NCI-H69 (cell line): ENCODE results near the gene ZNF668.
A peak's percentile ranks its signal among the peaks of the same experiment; 100 is the strongest.
"Not testable (repeated sequence)": the region's sequence is repeated elsewhere in the genome, so short reads cannot be mapped to it uniquely, and the experiment has no call there.

Experiments used
- DNase-seq: peaks from one replicate; lab custom pipeline; 2025; lab: John Stamatoyannopoulos, UW

Gene ZNF668

DNA sequence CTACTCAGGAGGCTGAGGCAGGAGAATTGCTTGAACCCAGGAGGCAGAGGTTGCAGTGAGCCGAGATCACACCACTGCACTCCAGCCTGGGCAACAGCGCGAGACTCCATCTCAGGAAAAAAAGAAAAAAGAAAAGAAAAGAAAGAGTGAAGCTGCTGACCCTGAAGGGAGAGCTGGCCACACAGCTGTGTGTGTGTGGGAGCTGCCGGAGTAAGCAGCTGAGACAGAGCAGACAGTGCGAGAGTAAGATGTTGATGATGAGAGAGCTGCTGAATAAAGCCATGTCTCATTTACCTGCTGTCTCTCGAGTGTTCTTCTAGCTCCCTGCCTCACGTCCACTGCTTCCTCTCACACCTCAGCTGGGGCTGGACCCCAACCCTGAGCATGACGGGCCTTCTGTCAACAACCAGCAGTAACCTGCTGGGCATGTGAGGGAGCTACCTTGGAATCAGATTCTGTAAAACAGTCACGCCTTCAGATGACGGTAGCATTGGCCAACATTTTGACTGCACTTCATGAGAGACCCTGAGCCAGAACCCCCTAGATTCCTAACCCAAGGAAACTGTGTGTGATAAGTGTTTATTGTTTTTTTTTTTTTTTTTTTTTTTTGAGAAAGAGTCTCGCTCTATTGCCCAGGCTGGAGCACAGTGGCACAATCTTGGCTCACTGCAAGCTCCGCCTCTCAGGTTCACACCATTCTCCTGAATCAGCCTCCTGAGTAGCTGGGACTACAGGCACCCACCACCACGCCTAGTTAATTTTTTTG, 27.0 kb upstream of the ZNF668 start:
- not testable (repeated sequence) for DNase-seq

DNA sequence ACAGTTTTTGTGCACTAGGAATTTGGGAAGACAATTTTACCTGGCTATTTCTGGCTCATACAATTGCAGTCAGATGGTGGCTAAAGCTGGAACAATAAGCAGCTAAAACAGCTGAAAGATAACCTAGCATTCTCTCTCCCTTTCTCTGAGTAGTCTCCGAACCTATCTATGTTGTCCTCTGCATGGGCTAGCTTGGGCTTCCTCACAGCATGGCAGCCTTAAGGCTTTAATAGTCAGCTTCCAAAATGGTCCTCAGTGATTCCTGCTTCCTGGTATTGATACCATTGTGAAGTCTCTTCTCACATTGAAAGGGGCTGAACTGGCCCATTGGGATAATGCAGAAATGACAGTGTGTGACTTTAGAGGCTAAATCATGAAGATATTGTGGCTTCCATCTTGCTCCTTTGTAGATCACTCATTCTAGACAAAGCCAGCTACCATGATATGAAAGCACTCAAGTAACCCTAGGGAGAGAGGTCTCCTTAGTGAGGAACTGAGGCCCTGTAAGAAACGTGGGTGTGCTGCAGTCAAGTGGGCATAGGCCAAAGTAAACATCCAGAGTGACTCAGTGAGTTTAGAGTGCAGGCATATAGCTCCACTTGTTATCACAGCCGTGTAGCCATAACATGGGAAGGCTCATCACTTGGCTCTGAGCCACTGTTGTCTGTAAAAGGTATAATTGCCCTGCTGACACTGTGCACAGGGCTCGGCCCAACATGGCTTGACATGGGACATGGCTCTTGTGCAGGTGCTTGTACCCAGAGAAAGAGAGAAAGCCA, 26.0 kb upstream of the ZNF668 start:
- no peak for DNase-seq

DNA sequence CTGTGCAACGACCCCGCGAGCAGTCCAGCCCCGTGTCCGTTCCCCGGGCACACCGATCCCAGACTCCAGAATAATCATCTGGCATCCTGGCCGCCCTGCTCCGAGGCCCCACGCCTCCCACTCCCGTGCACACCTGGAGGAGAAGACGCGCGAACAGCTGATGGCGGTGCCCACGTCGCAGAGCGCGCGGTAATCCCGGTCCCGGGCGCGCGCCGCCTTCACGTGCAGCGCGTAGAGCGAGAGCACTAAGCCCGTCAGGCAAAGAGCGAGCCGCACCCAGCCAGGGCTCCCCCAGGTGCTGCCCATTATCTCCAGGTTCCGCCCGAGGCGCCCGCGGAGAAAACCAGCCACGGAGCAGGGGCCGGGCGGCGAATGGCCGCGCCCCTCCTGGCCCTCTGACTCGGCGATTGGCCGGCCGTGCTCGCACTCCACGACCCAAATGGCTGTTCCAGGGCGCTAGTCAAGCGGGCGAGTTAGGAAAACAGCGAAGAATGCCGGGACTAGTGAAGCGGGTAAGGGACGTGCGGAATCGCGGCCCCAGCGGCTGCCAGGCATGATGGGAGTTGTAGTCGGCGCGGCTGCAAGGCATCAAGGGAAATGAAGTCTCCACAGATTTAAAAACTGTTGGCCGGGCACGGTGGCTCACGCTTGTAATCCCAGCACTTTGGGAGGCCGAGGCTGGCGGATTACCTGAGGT, 20.5 kb upstream of the ZNF668 start, which contains the start of gene VKORC1:
Gene VKORC1, minus strand, starts transcription at position 374 of the 697 bp plus-strand sequence. Its CDS starts 68 bp downstream, at position 306.
- DNase-seq = peak; percentile 99

DNA sequence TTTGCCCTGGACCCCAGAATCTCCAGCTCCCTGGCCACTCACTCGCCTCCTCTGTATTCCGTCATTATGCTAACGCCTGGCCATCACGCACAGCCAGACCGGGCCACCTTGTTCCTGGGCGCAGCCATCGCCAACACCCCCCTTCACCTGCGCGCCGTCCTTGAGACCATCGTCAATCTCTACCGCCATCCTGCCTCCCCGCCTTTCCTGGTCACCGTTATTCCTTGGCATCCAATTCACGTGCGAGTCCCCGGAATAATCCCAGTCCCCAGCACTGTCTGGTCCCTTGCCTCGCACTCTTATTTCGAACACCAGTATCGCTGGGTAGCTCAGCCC, 20.0 kb upstream of the ZNF668 start:
- DNase-seq = peak; percentile 66

DNA sequence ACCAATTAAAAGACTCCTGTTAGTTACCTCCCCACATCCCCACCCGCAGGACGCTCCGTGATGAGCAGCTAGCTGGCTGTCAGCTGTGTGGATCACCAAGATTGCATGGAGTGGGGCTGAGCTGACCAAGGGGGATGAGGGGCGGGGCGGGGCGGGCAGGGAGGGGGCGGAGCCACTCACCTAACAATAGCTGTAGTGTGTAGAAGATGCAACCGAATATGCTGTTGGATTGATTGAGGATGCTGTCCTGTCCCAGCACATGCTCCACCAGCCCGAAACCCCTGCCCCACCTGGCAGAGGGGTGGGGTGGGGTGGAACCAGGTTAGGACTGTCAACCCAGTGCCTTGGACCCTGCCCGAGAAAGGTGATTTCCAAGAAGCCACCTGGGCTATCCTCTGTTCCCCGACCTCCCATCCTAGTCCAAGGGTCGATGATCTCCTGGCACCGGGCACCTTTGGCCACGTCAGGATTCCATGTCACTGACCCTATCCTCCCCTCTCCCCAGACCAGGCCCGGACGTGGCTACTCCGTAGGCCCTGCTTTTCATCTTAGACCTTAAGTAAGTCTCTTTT, 19.2 kb upstream of the ZNF668 start:
- DNase-seq = peak; percentile 61

DNA sequence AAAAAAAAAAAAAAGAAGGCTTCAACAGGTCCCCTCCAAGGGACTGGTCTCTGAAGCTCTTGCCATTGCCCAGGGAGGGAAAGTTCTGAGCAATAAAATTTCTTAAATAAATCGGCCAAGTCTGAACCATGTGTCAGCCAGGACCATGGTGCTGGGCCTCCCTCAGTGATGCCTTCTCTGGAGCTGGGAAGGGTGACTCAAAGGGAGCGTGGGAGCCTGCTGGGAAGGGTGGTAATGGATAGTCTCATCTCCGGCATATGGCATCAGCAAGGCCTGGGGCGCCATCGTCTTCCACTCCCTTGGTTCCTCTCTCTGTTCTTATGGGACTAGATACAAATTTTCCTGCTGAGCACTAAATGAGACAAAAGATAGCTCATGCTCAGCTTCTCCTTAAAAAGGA, 18.3 kb upstream of the ZNF668 start:
- DNase-seq = no peak

DNA sequence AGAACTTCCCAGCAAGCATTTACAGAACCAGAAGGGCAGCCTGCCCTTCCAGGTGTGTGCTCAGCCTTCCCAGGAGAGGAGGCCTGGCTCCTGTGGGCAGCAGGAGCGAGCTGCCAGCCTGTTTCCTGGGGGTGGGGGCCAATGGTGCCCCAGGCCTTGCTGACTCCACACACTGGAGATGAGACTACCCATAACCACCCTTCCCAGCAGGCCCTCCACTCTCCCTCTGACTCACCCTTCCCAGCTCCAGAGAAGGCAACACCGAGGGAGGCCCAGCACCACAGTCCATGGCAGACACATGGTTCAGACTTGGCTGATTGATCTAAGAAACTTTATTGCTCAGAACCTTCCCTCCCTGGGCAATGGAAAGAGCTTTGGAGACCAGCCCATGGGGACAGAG, 16.5 kb upstream of the ZNF668 start:
- no peak for DNase-seq

DNA sequence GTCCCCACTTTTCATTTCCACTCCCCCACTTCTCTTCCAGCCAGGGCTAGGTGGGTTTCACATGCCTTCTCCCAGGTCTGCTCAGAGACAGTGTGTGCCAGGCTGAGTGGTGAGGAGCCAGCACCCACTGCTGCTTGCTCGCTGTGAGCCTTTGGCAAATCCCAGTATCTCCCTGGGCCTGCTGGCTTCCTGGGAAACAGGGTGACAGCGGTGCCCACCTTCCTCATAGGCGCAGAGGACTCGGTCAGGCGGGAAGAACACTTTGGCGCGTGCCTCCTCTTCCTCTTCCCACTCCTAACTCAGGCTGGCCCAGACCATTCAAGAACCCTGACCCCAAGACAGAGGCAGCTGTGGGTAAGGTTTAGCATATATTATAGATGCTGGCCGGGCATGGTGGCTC, 15.2 kb upstream of the ZNF668 start:
- DNase-seq = no peak

DNA sequence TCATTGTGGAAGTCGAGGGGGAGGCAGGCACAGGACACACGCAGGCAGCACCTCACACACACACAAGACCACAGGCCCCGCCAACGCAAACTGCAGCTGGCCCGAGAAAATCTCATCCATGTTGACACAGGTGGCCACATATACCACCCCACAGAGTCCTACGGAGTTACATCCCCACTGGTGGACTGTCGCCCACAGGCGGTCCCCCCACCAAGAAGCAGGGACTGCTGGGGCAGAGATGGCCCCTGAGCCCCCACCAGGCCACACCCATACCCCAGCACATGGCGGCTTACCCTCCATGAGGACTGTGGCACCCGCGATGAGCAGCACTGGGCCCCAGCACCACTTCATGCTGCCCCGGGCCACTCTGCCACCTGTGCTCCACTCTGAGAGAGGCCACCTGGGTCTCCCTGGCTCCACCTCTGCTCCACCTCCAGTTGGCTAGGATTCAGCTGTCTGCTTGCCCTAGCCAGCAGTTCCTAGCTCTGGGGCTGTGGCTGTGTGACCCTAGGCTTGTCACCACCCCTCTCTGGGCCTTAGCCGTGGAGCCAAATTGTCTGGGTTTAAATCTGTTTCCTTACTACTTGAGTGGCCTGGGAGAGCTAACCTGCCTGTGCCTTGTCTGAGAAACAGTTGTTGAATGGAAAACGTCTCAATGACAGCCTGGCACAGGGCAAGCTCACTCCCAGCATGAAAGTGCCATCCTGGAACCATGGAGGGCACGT, 14.6 kb upstream of the ZNF668 start, which contains the start of gene PRSS53:
Gene PRSS53, minus strand, starts transcription at position 485 of the 725 bp plus-strand sequence. Its CDS starts 134 bp downstream, at position 351.
- DNase-seq = peak; percentile 65

DNA sequence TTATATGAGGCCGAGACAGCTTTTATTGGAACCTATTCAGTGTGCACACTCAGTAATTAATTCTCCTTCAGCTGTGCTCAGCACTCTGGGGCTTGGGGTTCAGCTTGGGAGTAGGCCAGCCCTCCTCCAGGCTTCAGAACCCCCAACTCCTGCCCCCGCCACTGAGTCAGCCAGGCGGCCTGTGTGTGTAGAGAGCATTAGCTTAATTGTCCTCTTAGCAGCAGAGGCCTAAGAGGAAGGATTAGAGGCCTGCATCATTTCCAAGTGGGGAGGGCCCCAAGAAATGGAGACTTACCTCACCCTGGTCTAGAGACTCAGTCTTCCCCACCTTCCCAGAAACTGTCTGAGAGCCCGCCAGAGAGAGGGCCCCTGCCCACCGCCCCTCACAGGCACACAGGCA, 13.9 kb upstream of the ZNF668 start:
- DNase-seq = no peak

DNA sequence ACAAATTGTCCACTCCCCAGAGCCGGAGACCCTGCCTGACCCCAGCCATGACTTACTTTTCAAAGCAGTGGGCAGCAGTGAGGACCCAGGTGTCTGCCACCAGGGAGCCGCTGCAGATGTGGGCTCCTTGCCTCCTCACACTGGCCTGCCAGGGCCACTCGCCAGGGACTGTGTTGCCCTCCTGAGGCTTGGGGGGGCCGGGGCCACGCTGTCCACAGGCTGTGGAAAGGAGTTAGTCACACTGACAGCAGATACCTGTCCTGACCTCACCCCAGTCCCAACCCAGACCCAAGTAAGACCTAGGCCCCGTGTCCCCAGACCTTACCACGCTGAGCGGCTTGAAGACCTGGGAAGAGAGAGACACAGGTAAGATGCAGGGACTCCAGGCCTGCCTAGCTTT, 13.4 kb upstream of the ZNF668 start:
- no peak for DNase-seq

DNA sequence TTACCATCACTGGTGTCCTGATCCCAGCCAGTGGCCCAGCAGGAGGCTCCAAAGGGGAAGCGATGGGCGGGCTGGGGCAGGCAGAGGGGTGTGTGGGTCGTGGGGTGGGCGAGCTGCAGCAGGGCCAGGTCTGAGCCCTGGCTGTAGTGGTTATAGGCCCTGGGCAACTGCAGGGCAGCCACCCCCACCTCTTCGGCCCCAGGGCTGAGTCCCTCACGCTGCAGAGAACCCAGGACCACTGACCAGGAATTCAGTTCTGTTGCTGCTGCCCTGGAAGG, 12.5 kb upstream of the ZNF668 start:
- DNase-seq = no peak

DNA sequence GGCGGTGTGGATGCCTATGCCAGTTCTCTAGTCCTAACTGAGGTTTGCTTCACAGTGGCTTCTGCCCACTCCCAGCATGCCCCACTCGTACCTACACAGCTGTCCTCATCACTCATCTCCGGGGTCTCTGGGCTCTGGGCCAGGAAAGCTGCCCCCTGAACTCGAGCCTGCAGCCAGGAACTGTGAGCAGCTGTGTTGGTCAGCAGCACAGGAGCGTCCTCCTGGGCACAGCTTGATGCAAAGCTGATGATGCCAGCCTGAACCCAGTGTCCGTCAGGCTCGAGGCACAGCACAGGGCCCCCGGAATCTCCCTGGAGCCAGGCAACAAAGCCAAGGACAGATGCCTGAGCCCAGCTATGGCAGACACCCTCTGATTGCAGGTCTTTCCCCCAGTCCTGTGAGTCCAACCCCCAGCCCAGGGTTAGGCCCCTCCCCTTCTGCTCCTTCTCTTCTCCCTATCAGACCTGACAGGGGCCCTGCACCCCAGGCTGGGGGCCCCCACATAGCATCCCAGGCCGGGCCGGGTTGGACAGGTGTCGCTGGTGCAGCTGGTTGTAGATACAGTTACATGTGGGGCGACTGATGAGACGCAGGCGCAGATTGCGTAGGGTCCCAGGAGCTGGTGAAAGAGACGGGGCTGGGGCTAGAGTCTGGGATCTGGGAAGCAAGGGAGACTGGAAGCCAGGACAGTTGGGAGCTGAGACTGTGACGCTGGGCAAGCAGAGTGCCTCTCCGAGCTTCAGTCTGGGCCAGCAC, 12.0 kb upstream of the ZNF668 start:
- DNase-seq = no peak

DNA sequence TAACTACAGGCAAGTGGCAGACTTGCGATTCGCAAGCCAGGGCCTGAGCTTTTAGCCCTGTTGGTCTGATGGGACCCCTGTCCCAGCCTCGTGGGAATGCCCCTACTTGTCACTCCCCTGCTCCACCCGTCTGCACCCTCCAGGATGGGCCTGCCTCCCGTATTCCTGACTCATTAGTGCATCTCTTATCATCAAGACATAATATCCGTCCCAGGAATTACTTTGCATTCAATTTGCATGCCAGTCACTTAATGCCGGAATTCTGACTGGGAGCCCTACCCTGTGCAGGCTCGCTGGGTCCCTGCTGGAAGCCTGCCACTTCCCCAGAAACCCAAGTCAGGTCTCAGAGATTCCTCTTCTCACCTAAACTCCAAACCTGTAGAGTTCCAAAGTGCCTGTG, 11.4 kb upstream of the ZNF668 start:
- DNase-seq = no peak

DNA sequence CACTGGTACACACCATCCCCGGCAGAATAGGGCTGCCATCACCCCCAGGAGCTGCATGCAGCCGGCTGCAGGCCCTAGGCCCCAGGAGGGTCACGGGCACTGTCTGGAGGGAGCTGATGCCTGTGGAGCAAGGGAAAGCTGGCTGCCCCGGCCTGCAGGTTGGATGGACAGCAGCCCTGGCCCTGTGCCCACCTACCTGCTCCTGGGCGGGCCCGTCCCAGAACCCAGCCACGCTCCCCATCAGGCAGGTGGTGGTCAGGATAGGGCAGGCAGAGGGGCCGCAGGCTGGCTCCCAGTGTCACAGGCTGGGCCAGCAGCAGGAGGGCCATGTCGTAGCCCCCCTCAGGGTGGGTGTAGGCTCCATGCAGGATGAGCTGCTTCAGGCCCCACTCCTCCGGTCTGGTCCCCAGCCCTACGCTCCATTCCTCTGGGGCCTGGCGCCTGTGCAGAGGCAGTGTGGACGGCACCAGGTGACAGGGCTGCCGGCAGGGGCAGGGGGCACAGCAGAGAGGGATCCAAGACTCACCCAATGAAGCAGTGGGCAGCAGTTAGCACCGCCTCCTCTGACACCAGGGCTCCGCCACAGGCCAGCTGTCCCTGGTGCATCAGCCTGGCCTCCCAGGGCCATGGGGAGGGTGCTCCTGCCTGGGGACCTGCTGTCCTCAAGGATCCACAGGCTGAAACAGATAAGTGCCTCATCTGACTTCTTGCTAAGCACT, 10.7 kb upstream of the ZNF668 start:
- no peak for DNase-seq

DNA sequence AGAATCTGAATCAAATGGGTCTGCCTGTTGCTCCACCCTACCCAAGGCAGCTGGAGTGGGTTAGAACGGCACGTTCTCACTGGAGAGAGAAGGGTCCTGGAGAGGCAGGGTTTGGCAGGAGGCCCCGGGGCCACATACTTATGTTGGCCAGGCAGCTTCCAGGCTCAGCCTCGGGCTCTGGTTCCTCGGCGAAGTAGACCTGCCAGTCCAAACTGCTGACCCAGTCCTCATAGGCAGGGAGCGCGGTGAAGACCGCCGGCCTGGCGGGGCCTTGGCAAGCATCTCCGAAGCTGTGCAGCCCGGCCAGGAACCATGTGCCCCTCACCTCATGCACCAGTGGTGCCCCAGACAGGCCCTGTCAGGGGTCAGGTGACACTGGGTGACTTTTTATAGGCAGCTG, 9.9 kb upstream of the ZNF668 start:
- no peak for DNase-seq

DNA sequence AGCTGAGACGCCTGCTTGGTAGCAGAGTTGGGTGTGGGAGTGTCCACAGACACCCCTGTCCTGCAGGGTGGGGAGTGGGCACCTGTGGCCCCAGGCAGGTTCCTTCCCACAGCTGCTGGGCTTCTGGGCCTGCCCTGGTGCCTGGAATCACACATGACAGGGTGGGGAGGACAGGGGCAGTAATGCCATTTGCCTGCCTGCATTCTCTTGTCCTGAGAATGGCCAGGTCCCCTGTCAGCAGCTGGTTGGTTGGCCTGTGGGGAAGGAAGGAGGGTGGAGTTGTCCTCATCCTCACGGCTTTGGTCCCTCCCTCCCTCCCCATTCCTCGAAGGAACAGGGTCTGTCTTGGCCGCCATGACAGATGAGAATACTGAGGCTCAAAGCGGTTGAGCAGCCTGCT, 9.5 kb upstream of the ZNF668 start:
- DNase-seq = no peak

DNA sequence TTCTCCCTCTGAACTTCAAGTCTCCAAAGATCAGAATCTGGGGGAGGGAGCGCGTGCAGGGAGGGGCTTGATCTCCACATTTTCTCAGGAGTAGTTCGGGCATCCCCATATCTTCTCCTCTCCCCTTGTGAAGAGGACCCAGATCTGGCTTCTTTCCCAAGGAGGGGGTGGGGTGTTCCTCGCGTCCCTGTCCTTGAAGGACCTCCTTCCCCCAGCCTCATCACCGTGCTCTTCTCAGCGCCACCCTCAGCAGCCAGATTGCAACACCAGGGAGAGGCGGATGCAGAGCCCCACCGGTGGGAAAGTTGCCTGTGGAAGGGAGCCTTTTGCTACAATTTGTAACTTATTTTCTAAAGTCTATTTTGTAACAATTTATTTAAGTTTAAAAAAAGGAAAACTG, 9.0 kb upstream of the ZNF668 start:
- DNase-seq = no peak

DNA sequence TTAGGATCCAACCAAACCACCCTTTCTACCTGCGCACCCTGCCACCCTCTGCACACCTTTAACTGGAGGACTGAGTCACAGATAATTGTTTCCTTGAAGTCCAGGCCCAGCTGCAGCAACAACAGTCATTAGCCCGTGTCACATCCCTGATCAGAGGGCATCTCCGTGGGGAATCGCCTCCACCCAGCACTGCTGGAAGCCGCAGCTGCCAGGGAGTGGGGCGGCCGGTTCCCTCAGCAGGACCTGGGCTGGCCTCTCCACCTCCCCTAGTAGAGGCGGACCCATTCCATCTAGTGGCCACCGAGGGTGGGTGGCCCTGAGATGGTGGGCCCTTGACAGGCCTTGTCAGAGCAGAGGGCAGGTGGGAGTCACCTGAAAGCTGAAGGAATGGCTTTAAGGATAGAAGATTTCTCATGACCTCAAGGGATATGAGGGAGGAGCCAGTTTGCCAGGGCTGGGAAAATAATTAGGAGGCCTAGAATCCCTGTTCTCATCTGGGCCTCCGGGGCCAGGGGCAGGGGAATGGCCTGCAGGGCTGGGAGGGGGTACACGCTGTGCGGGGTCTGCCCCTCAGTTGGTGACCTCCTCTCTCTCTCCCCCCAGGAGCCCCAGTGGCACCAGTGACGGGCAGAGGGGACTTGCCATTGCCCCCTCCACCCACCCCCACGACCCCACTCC, 8.5 kb upstream of the ZNF668 start:
- peak; percentile 50 for DNase-seq
